Endothelial cell of umbilical vein (primary cell): ENCODE measurements around the gene TPSB2. TPM values are rescaled to one million over a fixed set of nuclear protein-coding genes. Genes with fewer than 3 reads are reported as not detected.
"Not testable (repeated sequence)": the region's sequence is repeated elsewhere in the genome, so short reads cannot be mapped to it uniquely, and the experiment has no call there.

Source experiments
- BruUV-seq: library from RNA; stranded (reverse); fragments of 400-500 nt; replicated peaks from 2 replicates; lab custom pipeline; 2021; lab: Mats Ljungman, UMichigan
- CTCF ChIA-PET: fragments of 300-600, 350-600 bp; sonication (Branson Sonifier 250); formaldehyde crosslinking; loops from one replicate; lab custom pipeline; 2021; ENCODE audit warnings: antibody characterized with exemption, inconsistent platforms; lab: Charles Lee
- POLR2A ChIA-PET: fragments of 300-600, 350-600 bp; sonication (Branson Sonifier 250); formaldehyde crosslinking; loops from one replicate; lab custom pipeline; 2021; ENCODE audit warnings: antibody characterized with exemption, inconsistent platforms; lab: Charles Lee
- DNase-seq: peaks from one replicate; pipeline ENCODE4 v3.0.0-alpha.2; 2011; ENCODE audit warnings: low read depth, low spot score
- FAIRE-seq: peaks from 2 replicates; lab custom pipeline; 2011; peaks lifted over from hg19 to GRCh38; lab: Jason Lieb, UNC
- H2AFZ ChIP-seq: 2 replicates; pipeline ENCODE4 v1.6.0; 2012; ENCODE audit warnings: low read depth, low read length, control low read depth, inconsistent platforms
- H3K27ac ChIP-seq: 2 replicates; pipeline ENCODE4 v1.5.1; 2011; ENCODE audit warnings: low read depth, mild to moderate bottlenecking, control low read depth, low read length, moderate library complexity; ENCODE audit not compliant: insufficient read depth
- H3K27me3 ChIP-seq, 2 experiments: 2 replicates each; pipeline versions ENCODE4 v1.6.0 to v1.6.1; 2011; ENCODE audit warnings: low read length in 2 of 2, mixed read lengths in 1 of 2; ENCODE audit not compliant: control insufficient read depth in 2 of 2, insufficient read depth in 2 of 2
- H3K36me3 ChIP-seq, 2 experiments: 2 replicates in 1 of 2; 3 replicates in 1 of 2; pipeline ENCODE4 v1.5.1; 2011; ENCODE audit warnings: low read length in 2 of 2, mild to moderate bottlenecking in 1 of 2, moderate library complexity in 1 of 2; ENCODE audit not compliant: control insufficient read depth in 2 of 2, insufficient read depth in 2 of 2; ENCODE audit errors: extremely low read depth in 1 of 2
- H3K4me1 ChIP-seq: 3 replicates; pipeline ENCODE4 v1.5.1; 2011; ENCODE audit warnings: mild to moderate bottlenecking, low read length; ENCODE audit not compliant: control insufficient read depth, insufficient read depth; ENCODE audit errors: extremely low read depth
- H3K4me2 ChIP-seq: 2 replicates; pipeline ENCODE4 v1.6.1; 2011; ENCODE audit warnings: low read length, control low read depth, mixed read lengths; ENCODE audit not compliant: insufficient read depth
- H3K4me3 ChIP-seq, 3 experiments: fragments of 200-600 bp in 1 of 3; sonication (generic), shearing (Covaris generic) in 1 of 3; replicated peaks in 1 of 3; 2 replicates each; pipeline ENCODE4 v1.5.1; 2011 to 2016; ENCODE audit warnings: control low read depth in 3 of 3, low read length in 3 of 3, mild to moderate bottlenecking in 2 of 3, inconsistent platforms in 1 of 3, low read depth in 1 of 3, moderate library complexity in 1 of 3; ENCODE audit not compliant: insufficient read depth in 1 of 3
- H3K79me2 ChIP-seq: 2 replicates; pipeline ENCODE4 v1.6.0; 2012; ENCODE audit warnings: low read length, inconsistent platforms; ENCODE audit not compliant: control insufficient read depth, insufficient read depth
- H3K9ac ChIP-seq: replicated peaks from 2 replicates; pipeline ENCODE3; 2011; ENCODE audit warnings: low read length, control low read depth; ENCODE audit not compliant: insufficient read depth; ENCODE audit errors: extremely low read depth
- H3K9me1 ChIP-seq: replicated peaks from 3 replicates; pipeline ENCODE4 v1.6.0; 2011; ENCODE audit warnings: mild to moderate bottlenecking, low read length; ENCODE audit not compliant: control insufficient read depth, insufficient read depth; ENCODE audit errors: extremely low read depth
- H3K9me3 ChIP-seq: replicated peaks from 2 replicates; pipeline ENCODE4 v1.5.1; 2012; ENCODE audit warnings: low read length, inconsistent platforms; ENCODE audit not compliant: control insufficient read depth, insufficient read depth
- H4K20me1 ChIP-seq: replicated peaks from 2 replicates; pipeline ENCODE3; 2011; ENCODE audit warnings: mild to moderate bottlenecking, low read length; ENCODE audit not compliant: control insufficient read depth, insufficient read depth; ENCODE audit errors: extremely low read depth
- EZH2 ChIP-seq: IDR thresholded peaks from 2 replicates; pipeline ENCODE4 v1.6.1; 2012; ENCODE audit warnings: borderline replicate concordance, low read depth, mild to moderate bottlenecking, moderate library complexity, low read length, inconsistent platforms; ENCODE audit not compliant: severe bottlenecking
- POLR2A ChIP-seq: IDR thresholded peaks from 2 replicates; pipeline ENCODE4 v1.6.1; 2012; ENCODE audit warnings: low read depth, mild to moderate bottlenecking, control low read depth, low read length
- POLR2AphosphoS5 ChIP-seq: IDR thresholded peaks from 2 replicates; pipeline ENCODE4 v1.6.1; 2012; ENCODE audit warnings: low read depth, mild to moderate bottlenecking, control low read depth, low read length, moderate library complexity; ENCODE audit not compliant: insufficient read depth
- dilution Hi-C: fragments of 300-500 bp; cut with MboI; formaldehyde crosslinking; loops from one replicate; pipeline ENCODE4 v1.15.0; 2019; ENCODE audit warnings: low sequenced_read_pairs; ENCODE audit not compliant: extremely low pct_ligation_motif_present
- intact Hi-C: fragments of 100-400 bp; cut with micrococcal nuclease; formaldehyde crosslinking; loops from one replicate; pipeline ENCODE4 v1.10.0; 2022
- polyA plus RNA-seq, 4 experiments: library from polyadenylated mRNA; depleted of rRNA in 3 of 4; stranded (reverse) in 3 of 4; unstranded in 1 of 4; fragments of >200 nt; gene quantifications; 2 replicates each; pipeline versions ENCODE4 v1.2.1 to v1.2.3, GENCODE V29; 2011 to 2012; ENCODE audit warnings: missing spikeins in 1 of 4
- total RNA-seq: library from RNA; stranded (reverse); gene quantifications from 2 replicates; pipeline ENCODE4 v1.2.3, GENCODE V29; 2021
- TF ChIP-seq, protein P1 (sequence below): IDR thresholded peaks from 2 replicates; pipeline ENCODE4 v1.6.1; 2011; ENCODE audit not compliant: insufficient read depth, insufficient read length

Gene TPSB2
- total and polyA plus RNA-seq, 2 donors (not counting 3 experiments of a cell fraction or from before 2014, with no cell fraction given), result not detected

DNA sequence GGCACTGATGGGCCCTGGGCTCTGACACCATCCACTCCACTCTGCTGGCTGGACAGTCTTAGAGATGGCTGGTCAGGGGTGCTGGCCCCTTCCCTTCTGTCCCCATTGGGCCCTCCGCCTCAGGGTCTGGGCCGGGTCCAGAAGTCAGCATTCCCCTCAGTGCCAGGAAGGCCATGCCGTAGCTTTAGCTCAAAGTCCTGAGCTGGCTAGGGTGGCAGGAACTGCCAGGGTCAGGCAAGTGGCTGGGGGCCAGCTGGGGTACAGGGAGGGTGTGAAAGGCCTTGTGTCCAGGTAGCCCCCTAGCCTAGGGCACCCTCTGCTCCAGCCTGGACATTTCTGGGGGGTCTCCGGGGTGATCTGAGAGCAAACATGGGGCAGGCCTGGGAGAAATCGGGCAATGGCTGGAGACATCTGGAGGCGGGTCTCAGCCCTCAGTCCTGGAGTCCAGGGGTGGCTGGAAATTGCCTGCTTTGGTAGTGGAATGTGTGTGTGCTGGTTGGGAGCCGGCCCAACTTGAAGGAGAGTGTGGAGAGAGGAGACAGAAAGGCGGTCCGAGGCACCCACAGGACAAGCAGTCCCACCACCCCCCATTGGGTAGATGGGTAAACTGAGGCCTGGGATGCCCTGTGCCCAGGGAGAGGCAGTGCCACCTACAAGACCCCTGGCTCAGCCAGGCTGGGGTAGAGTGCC lies 37.5 kb downstream of the TPSB2 start:
- H3K36me3 ChIP-seq, result no peaks in the 10 kb centered on the region
- POLR2A ChIA-PET, result no interaction called here
- dilution Hi-C loops, result no loop called here
- TF ChIP-seq POLR2A, result no peak
- TF ChIP-seq EZH2, result no peak
- TF ChIP-seq POLR2AphosphoS5, result no peak
- TF ChIP-seq, protein P1, sequence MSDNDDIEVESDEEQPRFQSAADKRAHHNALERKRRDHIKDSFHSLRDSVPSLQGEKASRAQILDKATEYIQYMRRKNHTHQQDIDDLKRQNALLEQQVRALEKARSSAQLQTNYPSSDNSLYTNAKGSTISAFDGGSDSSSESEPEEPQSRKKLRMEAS, result no peak
- H4K20me1 ChIP-seq, result no peaks in the 10 kb centered on the region
- H3K79me2 ChIP-seq, result no peaks in the 10 kb centered on the region
- no peak overlapping the region for H3K27ac ChIP-seq
- no peaks in the 10 kb centered on the region for H3K9me1 ChIP-seq
- FAIRE-seq (no peak), DNase-seq (no peak)
- H2AFZ ChIP-seq, result no peak overlapping the region
- no peak overlapping the region for H3K4me3 ChIP-seq
- CTCF ChIA-PET, result no interaction called here
- H3K4me2 ChIP-seq, result no peak overlapping the region
- H3K27me3 ChIP-seq, result no peaks in the 10 kb centered on the region
- no peak overlapping the region for H3K9ac ChIP-seq
- intact Hi-C loops, result no loop called here
- no peaks in the 10 kb centered on the region for H3K9me3 ChIP-seq
- no peaks in the 10 kb centered on the region for H3K4me1 ChIP-seq
- no TSS peak for BruUV-seq

DNA sequence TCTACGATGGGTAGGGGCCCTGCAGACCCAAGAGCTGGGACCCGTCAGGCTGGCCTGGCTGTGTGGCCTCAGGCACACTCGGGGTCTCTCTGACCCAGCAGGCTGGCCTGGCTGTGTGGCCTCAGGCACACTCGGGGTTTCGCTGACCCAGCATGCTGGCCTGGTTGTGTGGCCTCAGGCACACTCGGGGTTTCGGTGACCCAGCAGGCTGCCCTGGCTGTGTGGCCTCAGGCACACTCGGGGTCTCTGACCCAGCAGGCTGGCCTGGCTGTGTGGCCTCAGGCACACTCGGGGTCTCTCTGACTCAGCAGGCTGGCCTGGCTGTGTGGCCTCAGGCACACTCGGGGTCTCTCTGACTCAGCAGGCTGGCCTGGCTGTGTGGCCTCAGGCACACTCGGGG lies 39.2 kb downstream of the TPSB2 start:
- FAIRE-seq, H3K27ac ChIP-seq, dilution Hi-C loops, H3K36me3 ChIP-seq, CTCF ChIA-PET, POLR2A ChIA-PET, H3K4me3 ChIP-seq, H2AFZ ChIP-seq, H4K20me1 ChIP-seq, H3K9ac ChIP-seq, intact Hi-C loops, H3K79me2 ChIP-seq, H3K4me2 ChIP-seq, DNase-seq, H3K9me1 ChIP-seq, BruUV-seq, H3K9me3 ChIP-seq, H3K27me3 ChIP-seq, H3K4me1 ChIP-seq: not testable (repeated sequence)
